ENCODE results near the gene RBBP8NL. TPM values are rescaled to one million over a fixed set of nuclear protein-coding genes. Genes with fewer than 3 reads are reported as not detected.

RBBP8NL gene
- total and polyA plus RNA-seq, 5 donors from 2014 or later, result not detected

DNA sequence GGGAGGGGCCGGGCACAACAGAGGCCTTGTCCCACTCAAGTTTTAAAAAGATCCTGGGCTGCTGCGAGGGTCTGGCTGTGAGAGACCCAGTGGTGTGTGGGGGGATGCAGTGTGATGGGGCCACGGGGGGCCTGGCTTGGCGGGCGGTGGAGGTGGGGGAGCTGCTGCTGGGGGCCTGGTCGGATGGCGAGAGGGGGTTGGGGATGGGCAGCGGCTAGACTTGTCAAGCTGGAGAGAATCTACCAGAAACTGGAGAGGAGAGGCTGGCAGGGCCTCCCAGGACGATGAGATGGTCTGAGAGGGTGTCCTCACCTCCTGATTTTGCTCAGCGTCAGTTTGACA, 35.3 kb downstream of the RBBP8NL start:
- peaks cover 19% of the 10 kb centered on the region for H3K36me3 ChIP-seq (ENCODE audit: control insufficient read depth, insufficient read depth, low read length)
- Mint-ChIP-seq H3K4me3 (no peak overlapping the region), H3K27ac (no peak overlapping the region), H3K9me3 (no peaks in the 10 kb centered on the region), H3K27me3 (no peaks in the 10 kb centered on the region), H3K4me1 (peaks cover 0 to 22% (median 13%) of the 10 kb centered on the region in 4 donors), H3K36me3 (peaks cover 16% of the 10 kb centered on the region)
- no peaks in the 10 kb centered on the region for H3K27me3 ChIP-seq (ENCODE audit: control insufficient read depth, insufficient read depth, low read length)
- H3K4me1 ChIP-seq (ENCODE audit: control insufficient read depth, insufficient read depth, low read length, poor library complexity, severe bottlenecking), result peaks cover 13% of the 10 kb centered on the region
- DNase-seq, result no peak
- no peak overlapping the region for H3K27ac ChIP-seq (ENCODE audit: insufficient read depth, low read length, poor library complexity, severe bottlenecking)
- H3K9me3 ChIP-seq (ENCODE audit: control insufficient read depth in 2 of 2, low read length in 2 of 2), result no peaks in the 10 kb centered on the region
- H3K4me3 ChIP-seq (ENCODE audit: low read depth, low read length), result no peak overlapping the region
- ATAC-seq (ENCODE audit: low read depth in 2 of 2), result no peak

DNA sequence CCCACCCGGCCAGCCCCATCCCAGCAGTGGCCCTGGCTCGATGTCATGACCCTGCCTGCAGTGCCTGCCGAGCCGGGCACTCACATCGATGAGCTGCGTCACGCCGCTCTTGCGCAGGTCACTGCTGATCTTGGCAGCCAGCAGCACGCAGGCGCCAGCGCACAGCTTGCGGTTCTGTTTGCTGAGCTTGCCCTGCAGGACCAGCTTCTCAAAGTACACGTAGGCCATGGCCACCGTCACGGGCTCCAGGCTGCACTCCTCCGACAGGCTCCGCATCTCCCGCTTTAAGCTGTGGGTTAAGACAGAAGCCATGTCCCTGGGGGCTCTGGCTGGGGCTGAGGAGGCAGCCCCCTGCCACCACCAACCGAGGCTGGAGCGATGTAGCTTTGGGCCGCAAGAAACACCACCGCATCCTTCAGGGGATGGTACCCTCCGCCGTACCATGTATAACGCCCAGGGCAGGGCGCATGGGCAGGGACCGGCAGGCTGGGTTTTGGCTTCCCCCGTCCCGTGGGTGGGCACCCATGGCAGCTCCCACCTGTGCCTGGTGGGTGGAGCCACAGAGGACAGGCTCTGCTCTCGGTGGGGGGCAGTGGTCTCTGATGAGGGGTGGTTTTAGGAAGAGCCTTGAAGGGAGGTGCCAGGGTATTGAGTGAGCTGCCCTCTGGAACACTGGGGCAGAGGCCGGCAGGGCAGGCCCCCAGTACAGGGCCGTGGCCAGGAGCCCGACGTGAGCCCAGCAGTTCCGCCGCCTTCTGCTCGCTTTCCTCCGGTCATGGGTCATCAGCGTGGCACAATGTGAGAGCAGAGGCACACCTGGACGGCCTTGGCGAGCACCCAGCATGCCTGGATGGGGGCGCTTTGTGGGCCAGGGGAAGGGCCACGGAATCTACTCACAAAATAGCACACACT, 35.9 kb downstream of the RBBP8NL start:
- Mint-ChIP-seq H3K27ac (no peak overlapping the region), H3K27me3 (no peaks in the 10 kb centered on the region), H3K4me1 (peaks cover 0 to 25% (median 13%) of the 10 kb centered on the region in 4 donors), H3K9me3 (no peaks in the 10 kb centered on the region), H3K36me3 (peaks cover 16% of the 10 kb centered on the region), H3K4me3 (no peak overlapping the region)
- DNase-seq (no peak), ATAC-seq (ENCODE audit: low read depth in 2 of 2) (no peak)
- Histone ChIP-seq H3K9me3 (ENCODE audit: control insufficient read depth in 2 of 2, low read length in 2 of 2) (no peaks in the 10 kb centered on the region), H3K36me3 (ENCODE audit: control insufficient read depth, insufficient read depth, low read length) (peaks cover 19% of the 10 kb centered on the region), H3K27me3 (ENCODE audit: control insufficient read depth, insufficient read depth, low read length) (no peaks in the 10 kb centered on the region), H3K4me3 (ENCODE audit: low read depth, low read length) (no peak overlapping the region), H3K4me1 (ENCODE audit: control insufficient read depth, insufficient read depth, low read length, poor library complexity, severe bottlenecking) (peaks cover 15% of the 10 kb centered on the region), H3K27ac (ENCODE audit: insufficient read depth, low read length, poor library complexity, severe bottlenecking) (no peak overlapping the region)

DNA sequence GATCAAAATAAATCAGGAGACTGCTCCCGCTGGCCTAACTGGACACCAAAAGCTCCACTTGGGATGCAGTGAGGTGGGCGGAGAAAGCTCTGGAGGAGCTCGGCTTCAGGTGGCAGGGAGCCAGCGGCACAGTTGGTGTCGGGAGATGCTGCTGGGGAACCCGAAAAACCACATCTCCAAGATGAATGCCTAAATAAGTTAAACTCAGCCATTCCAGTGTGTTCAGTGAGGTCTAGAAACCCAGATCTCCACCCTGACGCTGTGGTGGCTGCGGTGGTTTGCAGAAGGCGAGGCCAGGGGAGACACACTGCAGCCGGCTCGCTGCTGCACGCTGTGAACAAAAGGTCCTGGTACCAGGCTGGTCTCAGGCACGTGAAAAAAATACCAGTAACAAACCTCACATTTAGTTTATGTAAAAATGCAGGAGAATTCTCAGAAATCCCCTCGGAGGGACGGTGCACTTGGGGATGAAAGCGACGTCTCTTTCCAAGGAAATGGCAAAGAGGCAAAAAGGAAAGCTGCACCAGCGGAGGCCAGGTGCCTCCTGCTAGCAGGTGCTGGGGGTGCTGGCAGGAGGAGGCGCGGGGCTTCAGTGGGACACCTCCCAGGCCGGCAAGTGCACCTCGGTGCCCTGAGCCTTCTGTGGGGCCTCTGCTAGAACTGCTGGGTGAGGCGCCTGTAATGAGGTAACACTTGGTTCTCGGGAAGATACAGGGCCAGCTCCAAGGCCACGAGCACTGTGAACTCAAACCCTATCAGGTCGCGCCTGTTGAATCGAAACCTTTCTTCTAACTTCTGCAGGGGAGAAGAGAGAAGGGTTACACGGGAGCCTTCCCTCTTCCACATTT, 36.8 kb downstream of the RBBP8NL start:
- Mint-ChIP-seq H3K9me3 (no peaks in the 10 kb centered on the region), H3K27ac (no peak overlapping the region), H3K4me3 (peak overlapping the region in 3 of 4 donors; percentile 33 to 59 (median 43)), H3K27me3 (no peaks in the 10 kb centered on the region), H3K4me1 (peaks cover 0 to 32% (median 15%) of the 10 kb centered on the region in 4 donors), H3K36me3 (peaks cover 16% of the 10 kb centered on the region)
- no peak for DNase-seq
- H3K9me3 ChIP-seq (ENCODE audit: control insufficient read depth in 2 of 2, low read length in 2 of 2), result no peaks in the 10 kb centered on the region
- H3K36me3 ChIP-seq (ENCODE audit: control insufficient read depth, insufficient read depth, low read length), result peaks cover 19% of the 10 kb centered on the region
- no peak overlapping the region for H3K4me3 ChIP-seq (ENCODE audit: low read depth, low read length)
- H3K27me3 ChIP-seq (ENCODE audit: control insufficient read depth, insufficient read depth, low read length), result no peaks in the 10 kb centered on the region
- ATAC-seq (ENCODE audit: low read depth in 2 of 2), result no peak
- H3K4me1 ChIP-seq (ENCODE audit: control insufficient read depth, insufficient read depth, low read length, poor library complexity, severe bottlenecking), result peaks cover 24% of the 10 kb centered on the region
- no peak overlapping the region for H3K27ac ChIP-seq (ENCODE audit: insufficient read depth, low read length, poor library complexity, severe bottlenecking)

DNA sequence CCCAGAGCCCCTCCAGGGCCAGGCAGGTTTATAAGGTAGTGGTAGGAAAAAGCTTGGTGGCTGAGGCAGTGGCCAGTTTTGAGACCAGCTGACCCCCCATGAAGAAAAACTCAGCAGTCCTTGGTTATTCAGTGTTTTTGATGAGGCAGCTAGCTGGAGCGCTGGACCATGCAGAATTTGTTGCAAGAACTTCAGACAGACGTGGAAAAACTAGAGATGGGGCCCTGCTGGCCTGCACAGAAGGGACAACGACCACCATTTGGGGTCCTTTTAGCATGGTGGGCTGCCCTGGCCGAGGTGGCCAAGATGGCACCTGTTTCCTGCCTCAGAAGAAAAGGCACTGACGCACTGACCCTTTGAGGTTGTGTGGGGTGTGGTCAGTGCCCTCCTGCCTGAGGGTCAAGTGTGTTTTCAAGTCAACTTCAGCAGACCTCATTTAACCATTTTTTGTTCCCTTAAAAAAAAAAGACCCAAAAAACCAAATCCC, 37.7 kb downstream of the RBBP8NL start:
- H3K4me3 ChIP-seq (ENCODE audit: low read depth, low read length), result no peak overlapping the region
- no peaks in the 10 kb centered on the region for H3K27me3 Mint-ChIP-seq
- ATAC-seq (ENCODE audit: low read depth in 2 of 2), result no peak
- peaks cover 16% of the 10 kb centered on the region for H3K36me3 Mint-ChIP-seq
- no peak overlapping the region for H3K27ac Mint-ChIP-seq
- H3K9me3 Mint-ChIP-seq, result no peaks in the 10 kb centered on the region
- H3K4me1 ChIP-seq (ENCODE audit: control insufficient read depth, insufficient read depth, low read length, poor library complexity, severe bottlenecking), result peaks cover 28% of the 10 kb centered on the region
- H3K36me3 ChIP-seq (ENCODE audit: control insufficient read depth, insufficient read depth, low read length), result peaks cover 19% of the 10 kb centered on the region
- no peaks in the 10 kb centered on the region for H3K9me3 ChIP-seq (ENCODE audit: control insufficient read depth in 2 of 2, low read length in 2 of 2)
- H3K27ac ChIP-seq (ENCODE audit: insufficient read depth, low read length, poor library complexity, severe bottlenecking), result no peak overlapping the region
- H3K4me3 Mint-ChIP-seq, result peak overlapping the region in 1 of 4 donors; percentile 99
- DNase-seq, result no peak
- peaks cover 0 to 39% (median 20%) of the 10 kb centered on the region in 4 donors for H3K4me1 Mint-ChIP-seq
- H3K27me3 ChIP-seq (ENCODE audit: control insufficient read depth, insufficient read depth, low read length), result no peaks in the 10 kb centered on the region

DNA sequence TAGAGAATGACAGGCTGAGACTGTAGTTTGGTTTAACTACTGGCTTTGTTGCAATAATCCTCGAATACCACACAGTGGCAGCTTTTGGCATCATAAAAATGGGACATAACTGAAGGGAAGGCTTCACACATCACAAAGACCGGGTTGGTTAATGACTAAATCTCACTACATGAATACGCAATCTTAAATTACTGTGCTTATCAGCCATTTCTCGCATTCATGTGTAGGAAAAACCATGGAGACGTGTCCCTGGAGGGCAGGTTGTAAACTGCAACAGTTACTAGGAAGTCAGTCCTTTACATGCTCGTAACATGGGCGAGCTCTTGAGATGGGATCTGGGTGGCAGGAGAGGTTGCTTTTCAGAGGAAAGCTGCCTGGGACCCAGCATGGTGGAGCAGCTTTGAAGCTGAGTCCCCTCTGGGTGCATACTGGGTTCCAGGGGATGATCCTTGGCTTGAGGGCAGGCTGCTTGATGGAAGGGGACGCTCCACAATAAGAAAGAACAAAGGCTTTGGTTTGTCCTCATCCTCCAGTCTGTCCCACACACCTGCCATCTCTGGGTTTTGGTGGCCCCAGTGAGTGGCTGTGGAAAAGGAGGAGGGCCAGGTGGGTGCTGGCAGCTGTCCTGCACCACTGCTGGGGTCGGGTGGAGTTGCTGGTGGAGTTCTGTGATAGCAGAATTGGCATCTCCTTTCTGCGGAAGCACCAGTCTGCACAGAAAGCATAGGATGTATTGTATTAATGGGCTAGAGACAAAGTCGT, 38.3 kb downstream of the RBBP8NL start:
- peaks cover 19% of the 10 kb centered on the region for H3K36me3 ChIP-seq (ENCODE audit: control insufficient read depth, insufficient read depth, low read length)

DNA sequence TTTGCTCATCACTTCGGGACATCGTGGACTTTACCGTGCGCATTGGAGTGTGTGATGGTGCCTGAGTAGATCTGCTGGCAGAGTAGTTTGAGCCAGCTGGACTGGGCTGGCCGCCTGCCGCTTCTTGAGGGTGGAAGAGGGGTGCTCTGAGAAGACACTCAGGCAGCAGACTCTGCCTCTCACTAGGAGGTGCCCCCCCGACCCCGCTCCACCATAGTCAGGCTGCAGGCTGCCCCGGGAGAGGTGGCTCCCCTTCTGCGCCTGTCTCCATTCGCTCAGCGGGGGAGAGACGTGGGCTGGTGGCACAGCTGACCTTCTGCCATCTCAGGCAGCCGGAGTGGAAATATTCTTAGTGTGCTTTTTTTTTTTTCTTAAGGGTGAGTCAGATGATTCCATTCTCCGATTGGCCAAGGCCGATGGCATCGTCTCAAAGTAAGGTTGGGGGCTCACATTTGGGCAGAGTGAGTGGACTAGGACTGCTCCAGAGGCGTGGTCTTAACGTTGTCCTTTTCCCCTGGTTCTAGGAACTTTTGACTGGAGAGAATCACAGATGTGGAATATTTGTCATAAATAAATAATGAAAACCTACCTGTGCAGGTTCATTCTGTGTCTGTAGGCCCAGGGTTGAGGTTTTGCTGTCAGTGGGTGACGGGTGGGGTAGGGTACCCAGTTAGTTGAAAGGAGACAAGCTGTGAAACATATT, 39.3 kb downstream of the RBBP8NL start:
- H3K9me3 Mint-ChIP-seq, result no peaks in the 10 kb centered on the region
- no peak for DNase-seq
- H3K36me3 ChIP-seq (ENCODE audit: control insufficient read depth, insufficient read depth, low read length), result peaks cover 16% of the 10 kb centered on the region
- peak overlapping the region; percentile 93 for H3K27ac ChIP-seq (ENCODE audit: insufficient read depth, low read length, poor library complexity, severe bottlenecking)
- H3K4me1 ChIP-seq (ENCODE audit: control insufficient read depth, insufficient read depth, low read length, poor library complexity, severe bottlenecking), result peaks cover 28% of the 10 kb centered on the region
- H3K4me3 ChIP-seq (ENCODE audit: low read depth, low read length), result peak overlapping the region; percentile 84
- ATAC-seq (ENCODE audit: low read depth in 2 of 2), result no peak
- H3K4me3 Mint-ChIP-seq, result peak overlapping the region; percentile 90 to 99 (median 94)
- no peaks in the 10 kb centered on the region for H3K9me3 ChIP-seq (ENCODE audit: control insufficient read depth in 2 of 2, low read length in 2 of 2)
- peaks cover 16% of the 10 kb centered on the region for H3K36me3 Mint-ChIP-seq
- H3K4me1 Mint-ChIP-seq, result peaks cover 0 to 43% (median 24%) of the 10 kb centered on the region in 4 donors
- no peaks in the 10 kb centered on the region for H3K27me3 ChIP-seq (ENCODE audit: control insufficient read depth, insufficient read depth, low read length)
- H3K27ac Mint-ChIP-seq, result peak overlapping the region in 2 of 3 donors; percentile 90 to 95
- no peaks in the 10 kb centered on the region for H3K27me3 Mint-ChIP-seq

More for the DNA sequence above, 38.3 kb downstream of the RBBP8NL start:
- H3K27me3 ChIP-seq (ENCODE audit: control insufficient read depth, insufficient read depth, low read length), result no peaks in the 10 kb centered on the region
- ATAC-seq (ENCODE audit: low read depth in 2 of 2), result no peak
- no peaks in the 10 kb centered on the region for H3K27me3 Mint-ChIP-seq
- no peak overlapping the region for H3K4me3 ChIP-seq (ENCODE audit: low read depth, low read length)
- H3K4me3 Mint-ChIP-seq, result peak overlapping the region; percentile 90 to 99 (median 94)
- no peaks in the 10 kb centered on the region for H3K9me3 Mint-ChIP-seq
- H3K27ac ChIP-seq (ENCODE audit: insufficient read depth, low read length, poor library complexity, severe bottlenecking), result no peak overlapping the region
- peaks cover 28% of the 10 kb centered on the region for H3K4me1 ChIP-seq (ENCODE audit: control insufficient read depth, insufficient read depth, low read length, poor library complexity, severe bottlenecking)
- H3K9me3 ChIP-seq (ENCODE audit: control insufficient read depth in 2 of 2, low read length in 2 of 2), result no peaks in the 10 kb centered on the region
- peaks cover 0 to 39% (median 24%) of the 10 kb centered on the region in 4 donors for H3K4me1 Mint-ChIP-seq
- DNase-seq, result no peak
- peak overlapping the region; percentile 41 to 95 (median 48) for H3K27ac Mint-ChIP-seq
- peaks cover 16% of the 10 kb centered on the region for H3K36me3 Mint-ChIP-seq
